Gastrocnemius medialis (tissue), 4 donors: ENCODE results near the gene GHDC. TPM values are rescaled to one million over a fixed set of nuclear protein-coding genes. Genes with fewer than 3 reads are reported as not detected.

Source experiments
- ATAC-seq, 2 donors: fragments of 150-250 bp; one replicate each; pipeline ENCODE4 v1.9.1; 2016
- DNase-seq, 2 donors: peaks; one replicate each; pipeline ENCODE4 v3.0.0-alpha.2; 2019
- H3K27ac ChIP-seq, 4 donors: fragments of 200-600 bp; sonication (generic); 1 replicate in 1 of 4; 2 replicates in 3 of 4; pipeline ENCODE4 v1.5.1; 2016 to 2018; ENCODE audit warnings: mild to moderate bottlenecking in 2 of 4, moderate library complexity in 1 of 4
- H3K27me3 ChIP-seq, 3 donors: fragments of 200-600 bp; sonication (generic) in 2 of 3; 1 replicate in 1 of 3; 2 replicates in 2 of 3; pipeline versions ENCODE4 v1.5.1 to v1.6.0; 2016 to 2019; ENCODE audit warnings: mild to moderate bottlenecking in 1 of 3, moderate library complexity in 1 of 3
- H3K36me3 ChIP-seq, 2 donors: fragments of 200-600 bp; sonication (generic) in 1 of 2; one replicate each; pipeline ENCODE4 v1.5.1; 2017 to 2018
- H3K4me1 ChIP-seq, 2 donors: fragments of 200-600 bp; sonication (generic) in 1 of 2; one replicate each; pipeline ENCODE4 v1.5.1; 2016 to 2017; ENCODE audit warnings: mild to moderate bottlenecking in 2 of 2
- H3K4me3 ChIP-seq, 4 donors: fragments of 200-600 bp; sonication (generic) in 3 of 4; 1 replicate in 1 of 4; 2 replicates in 3 of 4; pipeline ENCODE4 v1.5.1; 2016 to 2019; ENCODE audit warnings: mild to moderate bottlenecking in 2 of 4
- H3K9me3 ChIP-seq, 3 donors: fragments of 200-600 bp; sonication (generic) in 2 of 3; 1 replicate in 1 of 3; 2 replicates in 2 of 3; pipeline ENCODE4 v1.5.1; 2016 to 2019
- CTCF ChIP-seq, 5 experiments: fragments of 450-650 bp in 3 of 5; fragments of 200-600 bp in 2 of 5; sonication (generic) in 2 of 5; IDR thresholded peaks in 4 of 5; conservative IDR thresholded peaks in 1 of 5; 1 replicate in 4 of 5; 2 replicates in 1 of 5; pipeline ENCODE4 v1.5.1; 2016 to 2019; ENCODE audit warnings: antibody characterized with exemption in 5 of 5, mild to moderate bottlenecking in 3 of 5, moderate library complexity in 3 of 5
- POLR2A ChIP-seq, 2 donors: fragments of 450-650 bp; IDR thresholded peaks; one replicate each; pipeline ENCODE4 v1.6.1; 2017; ENCODE audit warnings: antibody characterized with exemption in 2 of 2, mild to moderate bottlenecking in 2 of 2, moderate library complexity in 2 of 2
- in situ Hi-C, 4 donors: fragments of 200-750 bp; cut with MboI; loops; one replicate each; pipeline versions ENCODE4 v1.15.0 to v1.8.0; 2017; ENCODE audit warnings: low sequenced_read_pairs in 4 of 4
- intact Hi-C: fragments of 100-400 bp; cut with DNase I; formaldehyde crosslinking; loops from one replicate; pipeline ENCODE4 v1.15.1; 2023; ENCODE audit warnings: low total_unique reads
- total RNA-seq, 4 donors: library from RNA; depleted of rRNA; stranded (reverse); fragments of >200 nt; gene quantifications; one replicate each; pipeline versions ENCODE4 v1.1.0 to v1.2.3, GENCODE V29; 2016

Gene GHDC
- total RNA-seq, 4 donors from 2014 or later, result 13.8 to 20.0 (median 18.2) TPM

GRCh38 chr17:42178817-42179216 is 15.5 kb downstream of the GHDC start:
- Histone ChIP-seq H3K4me3 (no peak overlapping the region), H3K27me3 (peaks cover 21 to 30% (median 23%) of the 10 kb centered on the region in 3 donors), H3K4me1 (peaks cover 11 to 12% of the 10 kb centered on the region in 2 donors), H3K36me3 (no peaks in the 10 kb centered on the region), H3K9me3 (no peaks in the 10 kb centered on the region), H3K27ac (no peak overlapping the region)
- DNase-seq, result no peak
- in situ Hi-C loops, result no loop called here
- intact Hi-C loops, result no loop called here
- no peak for ATAC-seq
- TF ChIP-seq CTCF (IDR thresholded peaks at IDR 0.05 in 4 of 5, conservative IDR thresholded peaks at IDR 0.05 in 1 of 5) (no peak), POLR2A (IDR thresholded peaks at IDR 0.05) (no peak)

GRCh38 chr17:42177684-42178083 is 16.6 kb downstream of the GHDC start:
- peaks cover 8 to 11% of the 10 kb centered on the region in 2 donors for H3K4me1 ChIP-seq
- H3K27ac ChIP-seq, result no peak overlapping the region
- DNase-seq (no peak), ATAC-seq (no peak)
- H3K27me3 ChIP-seq, result peaks cover 21 to 30% (median 23%) of the 10 kb centered on the region in 3 donors
- TF ChIP-seq CTCF (IDR thresholded peaks at IDR 0.05 in 4 of 5, conservative IDR thresholded peaks at IDR 0.05 in 1 of 5) (no peak), POLR2A (IDR thresholded peaks at IDR 0.05) (no peak)
- no peaks in the 10 kb centered on the region for H3K36me3 ChIP-seq
- H3K4me3 ChIP-seq, result no peak overlapping the region
- intact Hi-C loops (no loop called here), in situ Hi-C loops (no loop called here)
- no peaks in the 10 kb centered on the region for H3K9me3 ChIP-seq

- Histone ChIP-seq H3K27me3 (peaks cover 0 to 2% (median 0%) of the 10 kb centered on the region in 3 donors), H3K36me3 (no peaks in the 10 kb centered on the region), H3K27ac (no peak overlapping the region), H3K4me3 (no peak overlapping the region), H3K9me3 (no peaks in the 10 kb centered on the region), H3K4me1 (no peaks in the 10 kb centered on the region)
- intact Hi-C loops (no loop called here), in situ Hi-C loops (no loop called here)
- no peak for DNase-seq
- no peak for ATAC-seq
- TF ChIP-seq CTCF (IDR thresholded peaks at IDR 0.05 in 4 of 5, conservative IDR thresholded peaks at IDR 0.05 in 1 of 5) (no peak), POLR2A (IDR thresholded peaks at IDR 0.05) (no peak)
These were observed 20.0 kb downstream of the GHDC start for GRCh38 chr17:42174126-42174783.

- Histone ChIP-seq H3K9me3 (no peaks in the 10 kb centered on the region), H3K4me3 (no peak overlapping the region), H3K4me1 (no peaks in the 10 kb centered on the region), H3K36me3 (no peaks in the 10 kb centered on the region), H3K27ac (no peak overlapping the region), H3K27me3 (no peaks in the 10 kb centered on the region)
- in situ Hi-C loops, result no loop called here
- intact Hi-C loops, result no loop called here
- DNase-seq, result no peak
- ATAC-seq, result no peak
- TF ChIP-seq CTCF (IDR thresholded peaks at IDR 0.05 in 4 of 5, conservative IDR thresholded peaks at IDR 0.05 in 1 of 5) (no peak), POLR2A (IDR thresholded peaks at IDR 0.05) (no peak)
These were observed 22.5 kb downstream of the GHDC start for GRCh38 chr17:42171831-42172230.

GRCh38 chr17:42169351-42169750 is 24.9 kb downstream of the GHDC start:
- no peak overlapping the region for H3K27ac ChIP-seq
- ATAC-seq (no peak), DNase-seq (no peak)
- no peak overlapping the region for H3K4me3 ChIP-seq
- no peaks in the 10 kb centered on the region for H3K9me3 ChIP-seq
- no peaks in the 10 kb centered on the region for H3K27me3 ChIP-seq
- no peaks in the 10 kb centered on the region for H3K36me3 ChIP-seq
- TF ChIP-seq POLR2A (IDR thresholded peaks at IDR 0.05) (no peak), CTCF (IDR thresholded peaks at IDR 0.05 in 4 of 5, conservative IDR thresholded peaks at IDR 0.05 in 1 of 5) (no peak)
- in situ Hi-C loops, result no loop called here
- no peaks in the 10 kb centered on the region for H3K4me1 ChIP-seq
- intact Hi-C loops, result no loop called here
